NCI-H2196 (cell line): Measurements from ENCODE around the gene HELB.

Source experiments
- DNase-seq: peaks from one replicate; lab custom pipeline; 2025; ENCODE audit not compliant: unreplicated experiment; lab: John Stamatoyannopoulos, UW

HELB gene

DNA sequence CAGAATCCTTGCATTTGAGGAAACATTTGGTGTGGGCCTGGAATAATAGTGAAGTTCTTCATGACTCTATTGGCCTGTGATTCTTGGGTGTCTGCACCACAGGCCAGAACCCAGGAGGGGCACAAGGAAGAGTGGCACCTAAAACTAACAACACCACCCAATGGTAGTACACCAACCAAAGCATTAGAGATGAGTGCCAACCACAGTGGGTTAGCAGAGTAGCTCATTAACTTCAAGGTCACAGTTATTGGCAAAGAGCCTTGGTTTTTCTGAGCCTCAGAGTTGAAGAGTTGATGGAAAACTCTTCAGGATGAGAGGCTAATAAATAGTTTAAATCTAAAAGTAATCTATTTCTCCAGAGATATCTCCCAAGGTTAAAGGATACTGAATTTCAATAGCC, 57.0 kb downstream of the HELB start:
- no peak for DNase-seq

DNA sequence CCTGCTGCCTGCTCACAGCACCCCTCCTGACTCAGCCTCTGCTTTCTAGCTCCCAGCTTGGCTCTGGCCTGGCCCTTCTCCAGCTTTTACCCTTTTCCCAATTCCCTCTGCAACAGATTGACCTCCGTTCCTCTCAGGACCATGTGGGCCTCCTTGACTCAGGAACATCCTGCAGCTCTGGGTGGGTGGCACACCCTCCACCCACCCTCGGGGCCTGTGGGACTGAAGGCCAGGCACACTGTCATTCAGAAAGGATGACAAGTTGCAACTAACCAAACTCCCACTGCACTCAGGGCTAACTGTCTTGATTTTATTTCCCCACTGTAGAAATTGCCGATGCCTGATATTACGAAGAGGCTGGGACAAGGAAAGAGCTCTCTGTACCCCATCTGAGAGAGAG, 59.4 kb downstream of the HELB start:
- DNase-seq = no peak

DNA sequence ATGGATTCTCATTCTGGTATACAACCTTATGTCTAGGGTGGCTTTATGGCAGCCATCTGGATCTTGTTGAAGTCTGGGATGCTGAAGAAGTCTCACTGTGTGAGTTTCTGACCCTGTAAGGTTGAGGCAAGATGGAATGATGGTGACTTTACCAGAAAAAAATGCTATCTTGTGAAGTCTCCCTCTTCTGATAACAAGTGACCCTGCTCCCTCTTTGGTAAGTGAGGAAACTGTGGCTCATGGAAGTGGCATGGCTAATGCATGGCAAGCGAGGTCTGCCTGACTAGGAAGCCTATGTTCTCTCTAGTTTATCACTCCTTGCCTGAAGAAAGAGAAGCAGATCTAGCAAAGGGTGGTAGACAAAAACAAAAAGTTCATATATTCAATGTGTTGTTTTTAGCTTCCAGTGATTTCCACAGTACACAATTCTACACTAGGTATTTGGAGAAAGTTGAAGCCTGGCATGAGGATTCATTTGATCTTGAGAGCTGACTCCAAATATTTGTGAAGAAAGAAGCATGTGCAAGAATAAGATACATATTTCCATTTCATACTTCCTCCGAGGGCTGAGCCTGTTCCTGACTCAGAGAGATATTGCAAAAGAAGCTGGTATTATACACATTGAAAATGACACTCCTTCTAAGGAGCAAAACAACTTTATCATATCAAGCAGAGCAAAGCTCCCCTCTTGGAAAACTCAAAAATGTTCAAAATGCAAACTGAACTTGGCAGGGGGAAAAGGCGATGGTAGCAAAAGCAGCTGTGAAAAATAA, 63.6 kb downstream of the HELB start:
- DNase-seq = no peak

DNA sequence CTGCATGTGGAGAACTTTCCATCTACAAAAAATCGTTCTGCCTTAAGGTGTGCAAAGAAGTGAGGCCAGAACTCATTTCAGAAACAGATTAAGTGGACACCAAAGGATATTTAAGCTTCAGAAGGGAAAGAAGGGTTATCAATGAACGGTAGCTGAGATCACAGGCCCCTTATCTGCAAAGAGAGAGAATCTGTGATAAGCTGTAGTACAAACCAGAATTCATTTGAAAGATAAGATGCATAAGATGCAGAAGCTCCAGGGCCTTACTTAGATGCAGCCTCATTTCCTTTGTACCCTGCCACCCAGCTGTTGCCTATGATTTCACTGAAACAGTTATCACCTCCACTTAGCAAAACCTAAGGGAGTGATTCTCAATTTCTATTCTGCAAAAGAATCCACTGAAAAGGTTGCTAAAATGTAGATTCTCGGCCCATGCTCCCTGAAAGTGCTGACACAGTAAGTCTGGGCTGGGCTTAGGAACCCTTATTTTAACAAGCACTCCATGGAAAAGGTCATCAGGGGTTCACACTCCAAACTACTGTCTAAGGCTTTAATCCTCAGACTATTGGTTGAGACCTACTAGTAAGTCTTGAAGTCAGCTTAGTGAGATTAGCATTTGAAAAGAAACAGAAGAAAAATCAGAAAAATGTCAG, 64.8 kb downstream of the HELB start:
- DNase-seq = no peak

DNA sequence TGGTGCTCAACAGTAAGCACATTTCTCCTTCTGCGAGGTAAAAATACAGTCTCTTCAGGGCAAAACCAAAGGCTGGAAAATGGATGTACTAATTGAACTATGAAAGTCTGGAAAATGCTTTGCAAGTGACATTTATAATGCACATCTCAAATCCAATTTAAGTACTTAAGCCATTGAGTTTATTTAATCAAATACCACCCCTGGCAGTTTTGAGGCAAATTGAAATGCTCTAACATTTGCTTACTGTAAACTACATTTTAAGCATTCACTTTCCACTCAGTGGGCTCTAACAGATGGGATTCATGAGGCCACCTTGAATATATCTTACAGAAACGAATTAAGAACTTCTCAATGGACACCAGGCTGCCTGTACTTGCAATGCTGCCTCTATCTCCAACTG, 69.7 kb downstream of the HELB start:
- no peak for DNase-seq

DNA sequence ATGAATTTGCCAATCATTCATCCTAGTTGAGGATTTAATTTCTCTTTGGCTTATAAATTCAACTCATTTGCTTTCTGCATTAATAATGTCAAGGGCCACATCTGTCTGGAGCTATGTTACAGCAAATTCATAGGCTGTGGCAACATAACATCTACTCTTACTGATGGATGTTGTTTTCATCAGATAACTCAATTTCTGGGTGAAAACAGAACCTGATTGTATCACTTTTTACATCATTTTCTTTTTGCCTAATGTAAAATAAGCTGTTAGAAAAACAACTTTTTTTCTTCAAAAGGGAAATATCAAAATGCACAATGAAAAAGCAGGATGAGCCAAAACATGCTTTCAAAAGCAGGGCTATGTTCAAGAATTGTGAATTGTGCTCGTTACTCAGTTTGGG, 73.3 kb downstream of the HELB start:
- no peak for DNase-seq

DNA sequence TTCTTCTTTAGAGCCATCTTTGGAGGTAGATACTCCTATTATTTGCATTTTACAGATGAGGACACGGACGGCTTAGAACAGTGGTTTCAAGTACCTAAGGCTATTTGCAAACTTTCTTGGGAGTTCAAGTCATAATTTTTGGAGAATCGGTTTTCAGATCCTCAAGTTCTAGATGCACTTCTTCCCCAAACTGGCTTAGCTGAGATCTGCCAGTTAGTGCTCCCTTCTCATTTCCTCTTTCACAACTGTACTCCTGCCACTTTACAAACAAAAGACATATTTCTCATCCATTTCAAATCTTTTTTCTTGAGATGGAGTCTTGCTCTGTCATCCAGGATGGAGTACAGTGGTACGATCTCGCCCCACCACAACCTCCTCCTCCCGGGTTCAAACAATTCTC, 77.3 kb downstream of the HELB start:
- no peak for DNase-seq

DNA sequence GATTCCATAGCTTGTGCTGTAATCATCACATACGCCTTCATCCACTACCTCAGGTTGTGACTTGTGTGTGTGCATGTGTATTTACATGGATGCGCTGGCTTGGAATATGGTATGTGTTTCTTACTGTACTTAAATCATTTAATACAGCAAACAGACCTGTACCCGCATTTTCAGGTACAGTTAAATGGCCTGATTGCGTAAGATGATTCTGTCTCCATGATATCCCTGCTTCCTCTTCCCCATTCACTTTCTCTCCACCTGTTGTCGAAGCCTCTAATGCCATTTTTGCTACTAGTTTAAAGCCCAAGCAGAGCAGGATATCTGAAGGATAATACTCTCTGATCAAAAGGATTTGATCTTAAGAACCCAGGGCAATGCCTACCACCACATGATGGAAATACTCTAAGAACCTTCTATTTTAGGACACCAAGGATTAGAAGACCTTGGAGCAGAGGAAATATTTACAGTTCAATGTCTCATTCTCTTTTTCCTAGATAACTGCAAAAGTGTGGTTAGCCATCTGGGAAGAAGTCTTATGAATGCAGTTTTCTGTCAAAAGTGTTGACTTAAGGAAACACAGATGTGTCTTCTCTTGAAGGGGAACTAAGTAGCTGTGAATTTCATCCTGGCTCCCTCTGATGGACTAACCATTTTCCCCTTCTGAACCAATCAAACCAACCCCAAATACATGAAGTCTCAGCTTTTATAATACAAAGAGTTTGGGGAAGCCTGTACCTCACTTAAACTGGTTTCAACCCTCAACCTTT, 78.7 kb downstream of the HELB start:
- DNase-seq = no peak

DNA sequence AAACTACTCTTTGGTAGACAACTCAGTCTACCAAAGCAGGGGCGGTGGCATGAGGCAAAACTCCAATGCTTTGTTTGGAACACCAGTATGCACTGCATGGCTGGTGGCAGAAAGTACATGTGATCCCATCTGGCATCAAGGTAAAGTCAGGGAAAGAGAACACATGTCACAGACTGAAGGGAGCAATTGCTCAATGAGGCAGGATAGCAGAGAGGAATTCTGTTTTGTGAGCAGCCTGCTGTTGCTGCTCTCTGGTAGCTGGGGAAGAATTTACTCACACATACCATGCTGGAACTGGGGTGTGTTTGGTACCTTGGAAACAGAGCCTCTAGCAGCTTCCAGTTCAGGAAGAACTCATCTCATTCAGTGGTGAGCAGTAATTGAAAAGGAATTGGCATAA, 84.8 kb downstream of the HELB start:
- DNase-seq = no peak
